Measurements from ENCODE around the gene SERPINB10.

Gene SERPINB10

GRCh38 chr18:63949068-63949737, 41.4 kb downstream of the SERPINB10 start, which contains the start of gene HMSD:
TSS of gene HMSD (plus strand) at chr18:63949301. CDS start at chr18:63953456, 4,155 bp downstream.
- DNase-seq (ENCODE audit: low read depth), result no peak

DNA sequence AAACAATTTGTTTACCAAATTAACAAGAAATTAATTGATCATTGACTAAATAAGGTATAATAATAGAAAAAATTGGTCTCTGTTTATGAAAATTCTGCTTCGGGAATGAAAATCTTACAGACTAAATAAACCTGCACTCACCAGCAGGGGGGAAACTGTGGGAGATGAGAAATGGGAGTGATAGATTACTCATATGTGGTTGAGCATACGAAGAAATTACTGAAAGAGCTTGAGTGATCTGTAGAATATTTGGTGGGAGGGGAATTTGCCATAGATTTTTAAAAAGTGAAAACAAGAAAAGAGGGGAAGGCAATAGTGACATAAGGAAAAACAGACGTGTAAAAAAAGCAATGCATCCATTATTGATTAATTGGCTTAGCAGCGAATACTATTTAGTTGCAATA, 43.5 kb downstream of the SERPINB10 start:
- DNase-seq (ENCODE audit: low read depth), result no peak

- DNase-seq (ENCODE audit: low read depth), result no peak
Observed at GRCh38 chr18:63953811-63954210, 46.1 kb downstream of the SERPINB10 start.

GRCh38 chr18:63956755-63957154, 49.0 kb downstream of the SERPINB10 start:
- no peak for DNase-seq (ENCODE audit: low read depth)

- no peak for DNase-seq (ENCODE audit: low read depth)
Observed at GRCh38 chr18:63960891-63961290, 53.1 kb downstream of the SERPINB10 start.

DNA sequence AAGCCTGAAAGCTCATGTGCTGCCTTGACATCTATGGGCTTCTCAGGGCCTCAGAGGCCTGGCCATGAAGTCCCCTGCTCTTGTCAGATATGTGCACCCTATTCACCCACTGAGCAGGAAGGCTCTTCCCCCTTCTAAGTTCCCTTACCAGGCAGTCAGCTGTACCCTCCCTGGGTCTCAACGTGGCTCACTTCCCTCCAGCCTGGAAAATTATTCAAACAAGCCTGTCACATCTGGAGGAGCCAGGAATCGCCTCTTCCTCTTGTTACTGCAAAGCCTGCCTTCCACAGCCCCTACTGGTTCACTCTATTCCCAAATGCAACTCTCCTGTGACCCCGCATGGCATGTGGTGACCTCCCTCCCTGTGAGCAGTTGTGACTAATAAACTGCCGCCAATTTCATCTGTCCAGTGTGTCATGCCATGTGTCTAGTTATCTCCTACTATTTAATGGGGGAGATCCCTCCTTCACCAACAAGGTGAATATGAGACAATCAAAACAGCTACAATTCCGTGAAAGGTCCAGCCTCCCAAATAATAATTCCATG, 53.8 kb downstream of the SERPINB10 start:
- no peak for DNase-seq (ENCODE audit: low read depth)

- no peak for DNase-seq (ENCODE audit: low read depth)
Observed at GRCh38 chr18:63962137-63962536, 54.4 kb downstream of the SERPINB10 start.

GRCh38 chr18:63963615-63964256, 56.0 kb downstream of the SERPINB10 start:
- peak; percentile 55 for DNase-seq (ENCODE audit: low read depth)

GRCh38 chr18:63964908-63965307, 57.1 kb downstream of the SERPINB10 start:
- DNase-seq (ENCODE audit: low read depth), result no peak

DNA sequence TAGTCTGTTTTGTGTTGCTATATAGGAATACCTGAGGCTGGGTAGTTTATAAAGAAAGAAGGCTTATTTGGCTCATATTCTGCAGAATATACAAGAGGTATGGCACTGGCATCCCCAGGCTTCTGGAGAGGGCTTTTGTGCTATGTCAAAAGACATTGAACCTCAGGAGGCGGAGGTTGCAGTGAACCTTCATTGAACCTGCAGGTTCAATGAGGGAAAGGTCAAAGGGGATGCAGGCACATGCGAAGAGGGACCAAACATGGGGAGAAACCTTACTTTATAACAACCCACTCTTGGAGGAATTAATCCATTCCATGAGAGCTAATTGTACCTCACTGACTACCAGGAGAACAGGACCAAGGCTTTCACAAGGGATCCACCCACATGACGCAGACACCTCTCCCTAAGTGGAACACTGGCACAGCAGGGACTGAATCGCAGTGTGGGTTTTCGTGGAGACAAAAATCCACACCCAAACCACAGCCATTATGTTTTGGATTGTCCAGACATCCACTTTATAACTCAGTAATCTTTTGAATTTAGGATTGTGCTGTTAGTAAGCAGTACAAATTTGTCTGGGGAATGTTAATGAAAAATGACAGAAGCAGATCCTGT, 58.1 kb downstream of the SERPINB10 start:
- no peak for DNase-seq (ENCODE audit: low read depth)

DNA sequence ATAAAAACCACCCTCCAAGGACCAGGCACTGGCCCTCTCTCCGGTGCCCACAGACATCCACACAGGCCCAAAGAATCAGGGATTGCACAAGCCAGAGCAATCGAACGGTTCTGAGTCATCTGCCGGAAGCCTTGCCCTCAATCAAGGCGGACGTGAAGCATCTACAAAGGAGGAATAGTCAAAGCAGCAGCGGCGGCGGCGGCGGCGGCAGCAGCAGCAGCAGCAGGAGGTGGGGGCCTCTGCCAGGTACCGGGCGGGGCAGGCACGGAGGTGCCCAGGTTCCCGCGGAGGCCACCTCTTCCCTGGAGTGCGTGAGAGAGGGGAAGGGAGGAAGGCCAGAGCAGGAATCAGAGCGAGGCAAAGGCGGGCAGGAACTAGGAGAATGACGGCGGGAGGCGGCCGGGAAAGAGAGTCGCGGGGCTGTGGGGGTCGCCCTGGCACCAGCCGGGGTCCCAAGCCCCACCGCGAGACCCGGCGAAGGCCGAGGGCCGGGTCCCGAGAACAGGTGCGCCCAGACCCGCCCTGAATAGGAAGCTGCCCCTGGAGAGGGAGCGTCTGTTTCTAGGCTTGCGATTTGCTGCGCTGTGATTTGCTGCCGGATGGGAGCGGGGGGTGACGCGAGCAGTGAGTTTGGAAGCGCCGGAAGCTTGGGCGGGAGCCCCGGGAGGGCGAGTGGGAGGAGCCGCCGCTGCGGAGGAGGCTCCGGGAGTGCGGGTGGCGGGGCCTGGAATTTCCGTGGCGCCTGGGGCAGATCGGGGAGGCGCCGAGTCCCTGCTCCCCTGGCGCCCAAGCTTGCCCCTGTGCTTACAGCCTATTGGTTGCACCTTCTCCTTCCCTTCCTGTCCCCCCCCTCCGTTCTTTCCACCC, 62.4 kb downstream of the SERPINB10 start, which contains the start of gene SERPINB8:
SERPINB8 (plus strand) TSS at position 140 of the 867 bp plus-strand sequence. CDS start 8,228 bp downstream, outside the sequence.
- DNase-seq (ENCODE audit: low read depth), result peak; percentile 90

- DNase-seq (ENCODE audit: low read depth), result no peak
Observed at GRCh38 chr18:63970809-63971205, 63.0 kb downstream of the SERPINB10 start.

- no peak for DNase-seq (ENCODE audit: low read depth)
Observed at GRCh38 chr18:63971320-63972001, 63.7 kb downstream of the SERPINB10 start.

- DNase-seq (ENCODE audit: low read depth), result no peak
Observed at GRCh38 chr18:63972002-63972376, 64.2 kb downstream of the SERPINB10 start.

DNA sequence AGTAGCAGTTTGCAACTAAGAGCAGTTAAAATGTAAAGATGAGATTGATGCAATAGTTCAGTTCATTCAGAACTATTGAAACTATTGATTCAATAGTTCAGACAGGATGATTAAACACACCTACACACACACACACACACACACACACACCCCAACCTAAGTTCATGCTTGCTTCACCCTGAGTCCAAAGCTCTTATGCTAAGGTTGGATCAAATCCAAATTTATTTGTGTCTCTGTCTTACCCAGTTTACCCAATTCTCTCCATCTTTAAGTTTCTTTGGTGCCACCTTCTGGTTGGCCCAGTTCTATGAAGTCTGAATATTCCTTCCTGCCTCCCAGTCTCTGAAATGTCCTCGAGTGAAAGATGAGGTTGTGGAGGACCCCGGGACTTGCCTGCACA, 67.2 kb downstream of the SERPINB10 start:
- no peak for DNase-seq (ENCODE audit: low read depth)

- DNase-seq (ENCODE audit: low read depth), result no peak
Observed at GRCh38 chr18:63975628-63976027, 67.9 kb downstream of the SERPINB10 start.

- no peak for DNase-seq (ENCODE audit: low read depth)
Observed at GRCh38 chr18:63977040-63977439, 69.3 kb downstream of the SERPINB10 start.

DNA sequence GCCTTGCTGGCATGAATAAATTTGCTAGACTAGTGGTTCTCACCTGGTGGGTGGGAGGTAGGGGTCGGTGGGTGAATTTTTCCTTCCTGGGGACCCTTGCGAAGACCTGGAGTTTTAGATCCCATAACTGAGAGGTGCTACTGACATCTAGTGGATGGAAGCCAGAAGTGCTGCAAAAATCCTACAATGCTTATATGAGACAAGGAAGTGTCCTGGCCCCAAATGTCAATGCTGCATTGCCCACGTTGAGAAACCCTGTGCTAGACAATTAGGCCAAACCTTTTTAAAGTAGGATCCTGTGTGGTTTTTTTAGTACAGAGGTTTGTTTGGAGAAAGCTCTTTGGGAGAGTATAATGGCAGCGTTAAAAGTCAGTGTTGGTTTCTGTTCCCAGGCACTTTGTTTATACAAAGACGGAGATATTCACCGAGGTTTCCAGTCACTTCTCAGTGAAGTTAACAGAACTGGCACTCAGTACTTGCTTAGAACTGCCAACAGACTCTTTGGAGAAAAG, 71.7 kb downstream of the SERPINB10 start:
- DNase-seq (ENCODE audit: low read depth), result peak; percentile 41

- no peak for DNase-seq (ENCODE audit: low read depth)
Observed at GRCh38 chr18:63980027-63980426, 72.3 kb downstream of the SERPINB10 start.

GRCh38 chr18:63980896-63981460, 73.2 kb downstream of the SERPINB10 start:
- no peak for DNase-seq (ENCODE audit: low read depth)

DNA sequence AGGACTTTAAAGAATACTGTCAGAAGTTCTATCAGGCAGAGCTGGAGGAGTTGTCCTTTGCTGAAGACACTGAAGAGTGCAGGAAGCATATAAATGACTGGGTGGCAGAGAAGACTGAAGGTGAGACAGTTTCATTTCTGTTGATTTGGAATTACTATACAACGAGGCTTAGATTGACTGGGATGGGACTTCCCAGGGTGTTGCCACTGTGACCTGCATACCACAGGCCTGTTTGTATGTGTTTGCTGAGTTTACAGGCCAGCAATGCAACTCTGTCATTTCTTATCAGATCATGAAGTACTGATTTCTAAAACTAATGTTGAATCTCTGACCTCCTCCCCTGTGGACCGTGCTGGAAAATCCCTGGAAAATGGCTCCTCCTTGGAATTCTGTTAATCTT, 74.0 kb downstream of the SERPINB10 start:
- DNase-seq (ENCODE audit: low read depth), result no peak

All from fibroblast of the conjunctiva (primary cell).